Endodermal cell (in vitro differentiated cells): Measurements from ENCODE around the gene CYB5B. TPM values are rescaled to one million over a fixed set of nuclear protein-coding genes. Genes with fewer than 3 reads are reported as not detected.

Source experiments
- DNase-seq: peaks from one replicate; pipeline ENCODE4 v3.0.0-alpha.2; 2017
- H3K27ac ChIP-seq: 2 replicates; pipeline ENCODE4 v1.5.1; 2013; ENCODE audit warnings: mild to moderate bottlenecking, low read depth, low read length, moderate library complexity
- H3K27me3 ChIP-seq: 2 replicates; pipeline ENCODE4 v1.6.1; 2013; ENCODE audit warnings: mild to moderate bottlenecking, low read length, moderate library complexity; ENCODE audit not compliant: insufficient read depth, control insufficient read depth, poor library complexity, severe bottlenecking
- H3K36me3 ChIP-seq: 2 replicates; pipeline ENCODE4 v1.7.0; 2013; ENCODE audit warnings: mild to moderate bottlenecking, low read length, moderate library complexity; ENCODE audit not compliant: control insufficient read depth, insufficient read depth
- H3K4me1 ChIP-seq: one replicate; pipeline ENCODE4 v1.7.0; 2013; ENCODE audit warnings: low read length; ENCODE audit not compliant: control insufficient read depth, insufficient read depth
- H3K4me3 ChIP-seq: 2 replicates; pipeline ENCODE4 v1.5.1; 2013; ENCODE audit warnings: mild to moderate bottlenecking, low read length, moderate library complexity
- H3K9ac ChIP-seq: 2 replicates; pipeline ENCODE4 v1.6.1; 2013; ENCODE audit warnings: mild to moderate bottlenecking, low read length, moderate library complexity; ENCODE audit not compliant: poor library complexity, severe bottlenecking; ENCODE audit errors: extremely low read depth
- H3K9me3 ChIP-seq: 2 replicates; pipeline ENCODE4 v1.6.1; 2013; ENCODE audit warnings: mild to moderate bottlenecking, low read length, moderate library complexity; ENCODE audit not compliant: control insufficient read depth
- H3K27ac Mint-ChIP-seq: 2 replicates; pipeline ENCODE4 v1.8.0; 2020; ENCODE audit warnings: mixed read lengths
- H3K27me3 Mint-ChIP-seq: 2 replicates; pipeline ENCODE4 v1.8.0; 2021; ENCODE audit warnings: mild to moderate bottlenecking, mixed read lengths; ENCODE audit not compliant: insufficient read depth
- H3K36me3 Mint-ChIP-seq: 2 replicates; pipeline ENCODE4 v1.8.0; 2020; ENCODE audit warnings: low read depth, mixed read lengths
- H3K4me1 Mint-ChIP-seq: 2 replicates; pipeline ENCODE4 v1.8.0; 2020; ENCODE audit warnings: mixed read lengths
- H3K4me3 Mint-ChIP-seq: 2 replicates; pipeline ENCODE4 v1.8.0; 2020; ENCODE audit warnings: mild to moderate bottlenecking, moderate library complexity, mixed read lengths
- H3K9me3 Mint-ChIP-seq: 2 replicates; pipeline ENCODE4 v1.8.0; 2020; ENCODE audit warnings: mild to moderate bottlenecking, mixed read lengths
- CTCF ChIP-seq: fragments of 200-600 bp; sonication (generic); conservative IDR thresholded peaks from 2 replicates; pipeline ENCODE4 v1.5.0; 2021; ENCODE audit warnings: antibody characterized with exemption, mild to moderate bottlenecking
- WGBS, 2 experiments: methylation state at CpG; one replicate each; pipeline versions ENCODE4 v1.1.5 to v1.1.7; 2013; ENCODE audit warnings: missing lambda C conversion rate in 2 of 2, mixed read lengths in 1 of 2; ENCODE audit not compliant: insufficient coverage in 1 of 2, insufficient read length in 1 of 2; 5-methylcytosine and 5-hydroxymethylcytosine counted together
- total RNA-seq, 2 donors: library from RNA; stranded (reverse); fragmentation: NEBNext Ultra II Directional in 1 of 2; extraction: Animal tissue kit (Norgen Biotek cat#: 25700) in 1 of 2; gene quantifications; 2 replicates in 1 of 2; 3 replicates in 1 of 2; pipeline ENCODE4 v1.2.1, GENCODE V29; 2021

CYB5B gene
- total RNA-seq, 2 donors from 2014 or later, result 123 to 131 TPM

GRCh38 chr16:69477546-69477945 is 53.1 kb downstream of the CYB5B start:
- no peaks in the 10 kb centered on the region for H3K9me3 ChIP-seq
- no peaks in the 10 kb centered on the region for H3K27me3 ChIP-seq
- no peaks in the 10 kb centered on the region for H3K27me3 Mint-ChIP-seq
- WGBS, 2 experiments, result 88 to 91% methylated on average over 5 of the region's 6 CpGs
- no peak overlapping the region for H3K4me3 ChIP-seq
- H3K27ac Mint-ChIP-seq, result no peak overlapping the region
- H3K4me1 ChIP-seq, result peaks cover 5% of the 10 kb centered on the region
- H3K27ac ChIP-seq, result no peak overlapping the region
- peaks cover 8% of the 10 kb centered on the region for H3K36me3 Mint-ChIP-seq
- H3K36me3 ChIP-seq, result no peaks in the 10 kb centered on the region
- no peak for TF ChIP-seq CTCF
- H3K9ac ChIP-seq, result no peak overlapping the region
- peaks cover 3% of the 10 kb centered on the region for H3K9me3 Mint-ChIP-seq
- no peak overlapping the region for H3K4me3 Mint-ChIP-seq
- H3K4me1 Mint-ChIP-seq, result peaks cover 10% of the 10 kb centered on the region
- DNase-seq, result no peak

- no peak for TF ChIP-seq CTCF
- peaks cover 5% of the 10 kb centered on the region for H3K4me1 ChIP-seq
- no peaks in the 10 kb centered on the region for H3K36me3 ChIP-seq
- H3K9ac ChIP-seq, result no peak overlapping the region
- no peak overlapping the region for H3K4me3 Mint-ChIP-seq
- H3K4me1 Mint-ChIP-seq, result peaks cover 16% of the 10 kb centered on the region
- no peak overlapping the region for H3K4me3 ChIP-seq
- H3K36me3 Mint-ChIP-seq, result peaks cover 8% of the 10 kb centered on the region
- H3K27me3 Mint-ChIP-seq, result no peaks in the 10 kb centered on the region
- 90 to 94% methylated on average over 2 to 6 of the region's 6 CpGs for WGBS, 2 experiments
- no peaks in the 10 kb centered on the region for H3K27me3 ChIP-seq
- H3K9me3 Mint-ChIP-seq, result peaks cover 3% of the 10 kb centered on the region
- H3K27ac Mint-ChIP-seq, result no peak overlapping the region
- DNase-seq, result no peak
- no peak overlapping the region for H3K27ac ChIP-seq
- no peaks in the 10 kb centered on the region for H3K9me3 ChIP-seq
Measured at GRCh38 chr16:69478685-69479084, 54.3 kb downstream of the CYB5B start.

- H3K4me3 ChIP-seq, result no peak overlapping the region
- no peaks in the 10 kb centered on the region for H3K36me3 ChIP-seq
- H3K27me3 Mint-ChIP-seq, result no peaks in the 10 kb centered on the region
- no peak overlapping the region for H3K9ac ChIP-seq
- H3K9me3 Mint-ChIP-seq, result peaks cover 3% of the 10 kb centered on the region
- TF ChIP-seq CTCF, result no peak
- H3K4me3 Mint-ChIP-seq, result no peak overlapping the region
- H3K27me3 ChIP-seq, result no peaks in the 10 kb centered on the region
- peaks cover 19% of the 10 kb centered on the region for H3K4me1 Mint-ChIP-seq
- H3K4me1 ChIP-seq, result peaks cover 5% of the 10 kb centered on the region
- H3K9me3 ChIP-seq, result no peaks in the 10 kb centered on the region
- H3K36me3 Mint-ChIP-seq, result peaks cover 8% of the 10 kb centered on the region
- WGBS, 2 experiments, result 81 to 95% methylated on average over 3 of the region's 3 CpGs
- DNase-seq, result no peak
- no peak overlapping the region for H3K27ac Mint-ChIP-seq
- no peak overlapping the region for H3K27ac ChIP-seq
Measured at GRCh38 chr16:69479775-69480174, 55.4 kb downstream of the CYB5B start.
